OCI-LY1 (cell line): ENCODE measurements around the gene ZDHHC11B.

Experiments
- EZH2 ChIP-seq: fragments of 200-600 bp; sonication (generic), shearing (Covaris generic); IDR thresholded peaks from 2 replicates; pipeline ENCODE4 v1.8.0; 2017; ENCODE audit warnings: borderline replicate concordance, mixed run types, mild to moderate bottlenecking, antibody characterized with exemption, low read length, moderate library complexity, mixed read lengths
- TF ChIP-seq, protein P1 (sequence below): fragments of 200-600 bp; sonication (generic), shearing (Covaris generic); IDR thresholded peaks from 2 replicates; pipeline ENCODE4 v1.5.1; 2017; ENCODE audit warnings: mild to moderate bottlenecking, antibody characterized with exemption, low read length, moderate library complexity, mixed read lengths

DNA sequence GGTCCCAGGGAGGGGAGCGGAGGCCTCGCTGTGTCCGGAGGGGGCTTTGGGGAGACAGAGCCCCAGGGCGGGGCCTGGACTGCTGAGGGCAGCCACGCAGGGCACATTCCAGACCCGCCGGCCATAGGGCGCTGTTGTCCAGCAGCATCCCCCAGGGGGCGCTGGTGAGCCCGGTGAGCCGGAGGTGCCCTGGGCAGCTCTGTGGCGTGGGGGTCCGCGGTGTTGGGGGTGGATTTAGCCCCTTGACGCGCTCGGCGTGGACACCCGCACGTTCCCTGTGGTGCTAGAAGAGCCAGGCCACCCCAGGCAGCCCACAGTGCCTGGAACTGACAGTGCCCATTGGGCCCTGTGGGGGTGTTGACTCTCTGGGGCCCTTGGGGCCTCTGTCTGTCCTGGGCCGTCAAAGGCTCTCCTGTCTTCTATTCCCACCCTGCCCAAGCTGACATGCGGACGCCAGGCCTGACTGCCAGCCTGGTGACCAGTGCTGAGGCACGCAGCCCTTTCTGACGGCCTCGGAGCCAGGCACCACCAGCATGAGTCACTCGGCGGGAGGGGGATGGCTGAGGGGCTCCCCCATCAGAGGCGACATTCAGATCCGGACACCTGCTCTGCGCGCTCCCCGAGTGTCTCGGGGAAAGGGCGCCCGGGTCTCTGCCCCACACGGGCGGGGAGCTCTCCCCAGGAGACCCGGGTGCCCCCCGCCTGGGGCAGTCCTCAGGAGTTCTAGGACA lies 115.3 kb downstream of the ZDHHC11B start:
- TF ChIP-seq, protein P1, sequence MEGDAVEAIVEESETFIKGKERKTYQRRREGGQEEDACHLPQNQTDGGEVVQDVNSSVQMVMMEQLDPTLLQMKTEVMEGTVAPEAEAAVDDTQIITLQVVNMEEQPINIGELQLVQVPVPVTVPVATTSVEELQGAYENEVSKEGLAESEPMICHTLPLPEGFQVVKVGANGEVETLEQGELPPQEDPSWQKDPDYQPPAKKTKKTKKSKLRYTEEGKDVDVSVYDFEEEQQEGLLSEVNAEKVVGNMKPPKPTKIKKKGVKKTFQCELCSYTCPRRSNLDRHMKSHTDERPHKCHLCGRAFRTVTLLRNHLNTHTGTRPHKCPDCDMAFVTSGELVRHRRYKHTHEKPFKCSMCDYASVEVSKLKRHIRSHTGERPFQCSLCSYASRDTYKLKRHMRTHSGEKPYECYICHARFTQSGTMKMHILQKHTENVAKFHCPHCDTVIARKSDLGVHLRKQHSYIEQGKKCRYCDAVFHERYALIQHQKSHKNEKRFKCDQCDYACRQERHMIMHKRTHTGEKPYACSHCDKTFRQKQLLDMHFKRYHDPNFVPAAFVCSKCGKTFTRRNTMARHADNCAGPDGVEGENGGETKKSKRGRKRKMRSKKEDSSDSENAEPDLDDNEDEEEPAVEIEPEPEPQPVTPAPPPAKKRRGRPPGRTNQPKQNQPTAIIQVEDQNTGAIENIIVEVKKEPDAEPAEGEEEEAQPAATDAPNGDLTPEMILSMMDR: peak; percentile 84
- no peak for TF ChIP-seq EZH2
